OCI-LY3 (cell line): Measurements from ENCODE around the gene CNTN5.
"Not testable (repeated sequence)": the region's sequence is repeated elsewhere in the genome, so short reads cannot be mapped to it uniquely, and the experiment has no call there.

ENCODE experiments used
- H2AFZ ChIP-seq: fragments of 200-600, 300-600 bp; shearing (Covaris generic); 2 replicates; pipeline ENCODE4 v1.6.0; 2014; ENCODE audit warnings: antibody characterized with exemption, low read depth, low read length
- H3K27ac ChIP-seq: fragments of 200-600, 300-600 bp; sonication (generic); 2 replicates; pipeline ENCODE4 v1.5.1; 2014; ENCODE audit warnings: mild to moderate bottlenecking, low read length, moderate library complexity, mixed read lengths
- H3K27me3 ChIP-seq: fragments of 200-600, 300-600 bp; sonication (generic); 2 replicates; pipeline ENCODE4 v1.6.1; 2014; ENCODE audit warnings: low read depth, low read length, mixed read lengths
- H3K36me3 ChIP-seq: fragments of 200-600, 300-600 bp; sonication (generic); replicated peaks from 2 replicates; pipeline ENCODE3; 2014; ENCODE audit warnings: low read depth, low read length, mixed read lengths
- H3K4me1 ChIP-seq: fragments of 300-600, 200-600 bp; sonication (generic); 2 replicates; pipeline ENCODE4 v1.6.1; 2014; ENCODE audit warnings: low read length, mixed read lengths
- H3K4me2 ChIP-seq: fragments of 200-600, 300-600 bp; sonication (generic); 2 replicates; pipeline ENCODE4 v1.6.1; 2014; ENCODE audit warnings: low read length, mixed read lengths
- H3K4me3 ChIP-seq: fragments of 300-600, 200-600 bp; sonication (generic); 2 replicates; pipeline ENCODE4 v1.5.1; 2014; ENCODE audit warnings: antibody characterized with exemption, mild to moderate bottlenecking, low read length, moderate library complexity
- H3K79me2 ChIP-seq: fragments of 300-600, 200-600 bp; shearing (Covaris generic); 2 replicates; pipeline ENCODE4 v1.6.1; 2014; ENCODE audit warnings: mild to moderate bottlenecking, low read length, mixed read lengths
- H3K9ac ChIP-seq: fragments of 300-600, 200-600 bp; shearing (Covaris generic); 2 replicates; pipeline ENCODE4 v1.6.0; 2014; ENCODE audit warnings: mild to moderate bottlenecking, low read length, moderate library complexity
- H3K9me3 ChIP-seq: fragments of 200-600, 300-600 bp; shearing (Covaris generic); 2 replicates; pipeline ENCODE4 v1.6.1; 2014; ENCODE audit warnings: low read length, mixed read lengths; ENCODE audit not compliant: insufficient read depth
- H4K20me1 ChIP-seq: fragments of 200-600, 300-600 bp; sonication (generic); 2 replicates; pipeline ENCODE4 v1.6.1; 2016; ENCODE audit warnings: low read length, mixed read lengths; ENCODE audit not compliant: insufficient read depth
- EZH2phosphoT487 ChIP-seq: fragments of 200-600 bp; shearing (Covaris generic); IDR thresholded peaks from 2 replicates; pipeline ENCODE4 v1.6.1; 2018; ENCODE audit warnings: antibody characterized with exemption, mixed run types, low read depth
- TF ChIP-seq, protein P1 (sequence below): fragments of 200-600, 300-600 bp; sonication (generic); IDR thresholded peaks from 2 replicates; pipeline ENCODE4 v1.5.1; 2014; ENCODE audit warnings: antibody characterized with exemption, low read length, low read depth

The CNTN5 gene

DNA sequence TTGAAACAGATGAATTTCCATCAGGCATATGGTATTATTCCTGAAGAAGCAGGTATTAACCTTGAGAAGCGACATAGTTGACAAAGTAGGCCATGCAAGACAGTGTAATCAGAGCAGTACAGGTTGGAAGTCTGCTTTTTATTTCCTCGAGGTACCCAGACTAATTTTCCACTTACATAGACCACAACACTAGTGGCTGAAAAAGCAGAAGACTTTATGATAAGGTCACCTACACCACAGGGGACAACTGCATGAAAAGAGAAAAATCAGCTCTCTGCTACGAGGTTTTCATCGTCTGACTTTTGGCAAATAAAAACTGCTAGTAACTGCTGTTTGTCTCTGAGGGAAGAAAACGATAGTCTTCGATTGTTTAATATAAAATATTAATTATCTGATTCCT, 77.5 kb downstream of the CNTN5 start:
- H2AFZ ChIP-seq = peak overlapping the region; percentile 54; the same call in 1 of the 2 replicates
- no peaks in the 10 kb centered on the region for H3K79me2 ChIP-seq
- H3K4me3 ChIP-seq = peak overlapping the region; percentile 24; the same call in 1 of the 2 replicates
- H3K27ac ChIP-seq = no peak overlapping the region
- H3K9me3 ChIP-seq = no peaks in the 10 kb centered on the region
- TF ChIP-seq EZH2phosphoT487 = no peak
- TF ChIP-seq, protein P1, sequence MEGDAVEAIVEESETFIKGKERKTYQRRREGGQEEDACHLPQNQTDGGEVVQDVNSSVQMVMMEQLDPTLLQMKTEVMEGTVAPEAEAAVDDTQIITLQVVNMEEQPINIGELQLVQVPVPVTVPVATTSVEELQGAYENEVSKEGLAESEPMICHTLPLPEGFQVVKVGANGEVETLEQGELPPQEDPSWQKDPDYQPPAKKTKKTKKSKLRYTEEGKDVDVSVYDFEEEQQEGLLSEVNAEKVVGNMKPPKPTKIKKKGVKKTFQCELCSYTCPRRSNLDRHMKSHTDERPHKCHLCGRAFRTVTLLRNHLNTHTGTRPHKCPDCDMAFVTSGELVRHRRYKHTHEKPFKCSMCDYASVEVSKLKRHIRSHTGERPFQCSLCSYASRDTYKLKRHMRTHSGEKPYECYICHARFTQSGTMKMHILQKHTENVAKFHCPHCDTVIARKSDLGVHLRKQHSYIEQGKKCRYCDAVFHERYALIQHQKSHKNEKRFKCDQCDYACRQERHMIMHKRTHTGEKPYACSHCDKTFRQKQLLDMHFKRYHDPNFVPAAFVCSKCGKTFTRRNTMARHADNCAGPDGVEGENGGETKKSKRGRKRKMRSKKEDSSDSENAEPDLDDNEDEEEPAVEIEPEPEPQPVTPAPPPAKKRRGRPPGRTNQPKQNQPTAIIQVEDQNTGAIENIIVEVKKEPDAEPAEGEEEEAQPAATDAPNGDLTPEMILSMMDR = no peak
- no peaks in the 10 kb centered on the region for H4K20me1 ChIP-seq
- H3K27me3 ChIP-seq = no peaks in the 10 kb centered on the region
- H3K9ac ChIP-seq = no peak overlapping the region
- H3K4me2 ChIP-seq = peak overlapping the region; percentile 44
- H3K4me1 ChIP-seq = peaks cover 9% of the 10 kb centered on the region; the same call in 1 of the 2 replicates
- H3K36me3 ChIP-seq = no peaks in the 10 kb centered on the region

DNA sequence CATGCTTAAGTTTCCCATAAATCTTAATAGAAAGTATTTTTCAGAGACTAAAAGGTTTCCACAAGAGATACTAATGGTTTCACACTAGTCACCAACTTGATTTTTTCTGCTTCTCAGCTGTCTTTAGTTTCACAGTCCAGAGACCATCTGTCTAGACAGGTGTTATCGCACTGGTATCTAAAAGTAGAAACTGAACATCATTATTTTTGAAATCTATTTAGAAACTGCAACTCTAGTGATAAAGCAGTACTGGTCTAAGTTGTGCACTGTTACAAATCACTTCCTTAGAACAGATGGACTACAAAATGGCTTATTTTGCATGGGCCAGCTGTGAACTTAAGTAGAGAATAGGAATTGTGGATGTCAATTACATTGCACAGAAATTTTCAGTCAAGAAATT, 78.0 kb downstream of the CNTN5 start:
- Histone ChIP-seq H3K36me3 (no peaks in the 10 kb centered on the region), H3K9ac (no peak overlapping the region), H4K20me1 (no peaks in the 10 kb centered on the region), H2AFZ (peak overlapping the region; percentile 54; the same call in 1 of the 2 replicates), H3K4me1 (peaks cover 9% of the 10 kb centered on the region; the same call in 1 of the 2 replicates), H3K27me3 (no peaks in the 10 kb centered on the region), H3K4me3 (peak overlapping the region; percentile 24; the same call in 1 of the 2 replicates), H3K4me2 (peak overlapping the region; percentile 44), H3K9me3 (no peaks in the 10 kb centered on the region), H3K27ac (no peak overlapping the region), H3K79me2 (no peaks in the 10 kb centered on the region)
- TF ChIP-seq EZH2phosphoT487 = no peak
- TF ChIP-seq, protein P1 = no peak

DNA sequence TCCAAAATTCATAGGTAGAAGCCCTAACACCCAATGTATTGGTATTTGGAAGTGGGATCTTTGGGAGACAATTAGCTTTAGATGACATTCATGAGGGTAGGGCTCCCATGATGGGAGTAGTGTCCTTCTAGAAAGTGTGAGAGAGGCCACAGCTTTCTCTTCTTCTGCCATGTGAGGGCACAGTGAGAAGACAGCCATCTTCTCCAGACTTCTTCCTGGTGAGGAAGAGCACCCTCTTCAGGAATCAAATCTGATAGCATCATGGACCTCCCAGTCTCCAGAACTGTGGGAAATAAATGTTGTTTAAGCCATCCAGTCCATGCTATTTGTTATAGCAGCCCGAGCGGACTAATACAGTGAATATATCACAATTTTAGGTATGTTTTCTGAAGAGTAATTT, 96.9 kb downstream of the CNTN5 start:
- Histone ChIP-seq H2AFZ (no peak overlapping the region), H3K27me3 (no peaks in the 10 kb centered on the region), H3K9me3 (no peaks in the 10 kb centered on the region), H3K4me2 (no peak overlapping the region), H4K20me1 (no peaks in the 10 kb centered on the region), H3K79me2 (no peaks in the 10 kb centered on the region), H3K4me3 (no peak overlapping the region), H3K9ac (no peak overlapping the region), H3K27ac (no peak overlapping the region), H3K4me1 (no peaks in the 10 kb centered on the region), H3K36me3 (no peaks in the 10 kb centered on the region)
- TF ChIP-seq, protein P1 = no peak

DNA sequence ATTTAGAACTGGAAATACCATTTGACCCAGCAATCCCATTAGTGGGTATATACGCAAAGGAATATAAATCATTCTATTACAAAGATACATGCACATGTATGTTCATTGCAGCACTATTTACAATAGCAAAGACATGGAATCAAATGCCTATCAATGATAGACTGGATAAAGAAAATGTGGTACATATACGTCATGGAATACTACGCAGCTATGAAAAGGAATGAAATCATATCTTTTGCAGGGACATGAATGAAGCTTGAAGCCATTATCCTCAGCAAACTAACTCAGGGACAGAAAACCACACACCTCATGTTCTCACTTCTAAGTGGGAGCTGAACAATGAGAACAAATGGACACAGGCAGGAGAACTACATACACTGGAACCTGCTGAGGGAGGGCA, 113.1 kb downstream of the CNTN5 start:
- not testable (repeated sequence) for H2AFZ ChIP-seq, H3K4me3 ChIP-seq, H3K79me2 ChIP-seq, H3K4me1 ChIP-seq, H3K9ac ChIP-seq, H3K36me3 ChIP-seq, H3K9me3 ChIP-seq, H4K20me1 ChIP-seq, H3K27me3 ChIP-seq, H3K4me2 ChIP-seq, H3K27ac ChIP-seq

DNA sequence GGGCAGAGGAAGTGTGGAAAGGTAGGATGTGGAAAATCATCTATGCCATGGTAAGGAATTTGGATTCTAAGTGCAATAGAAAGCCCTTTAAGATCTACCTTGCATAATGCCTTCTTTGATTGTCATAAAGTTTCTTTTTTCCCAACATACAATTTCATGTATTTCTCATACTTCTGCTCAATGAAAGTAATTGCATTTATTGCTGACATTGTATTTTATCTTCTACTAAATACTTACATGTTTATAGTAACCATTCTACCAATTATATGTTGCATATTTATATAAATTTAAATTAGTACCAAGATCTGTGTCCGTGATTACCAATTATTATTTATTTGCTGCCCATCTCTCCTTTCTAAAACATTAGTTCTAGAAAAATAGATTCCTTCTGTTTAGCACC, 114.8 kb downstream of the CNTN5 start:
- H3K4me1 ChIP-seq = no peaks in the 10 kb centered on the region

More for the DNA sequence above, 114.8 kb downstream of the CNTN5 start:
- no peak overlapping the region for H3K9ac ChIP-seq
- H3K36me3 ChIP-seq = no peaks in the 10 kb centered on the region
- H3K27ac ChIP-seq = no peak overlapping the region
- H3K4me2 ChIP-seq = no peak overlapping the region
- no peaks in the 10 kb centered on the region for H3K27me3 ChIP-seq
- H2AFZ ChIP-seq = no peak overlapping the region
- H3K79me2 ChIP-seq = no peaks in the 10 kb centered on the region
- H4K20me1 ChIP-seq = no peaks in the 10 kb centered on the region
- no peak overlapping the region for H3K4me3 ChIP-seq
- H3K9me3 ChIP-seq = no peaks in the 10 kb centered on the region
- TF ChIP-seq, protein P1 = no peak
- TF ChIP-seq EZH2phosphoT487 = no peak
